Astrocyte (in vitro differentiated cells and primary cell): ENCODE measurements around the gene NACC1.

Experiments used
- CTCF ChIP-seq: IDR thresholded peaks from 2 replicates; pipeline ENCODE4 v1.5.1; 2011; ENCODE audit warnings: low read depth, mild to moderate bottlenecking, inconsistent platforms, low read length, moderate library complexity; ENCODE audit not compliant: insufficient read depth
- EZH2 ChIP-seq: IDR thresholded peaks from 2 replicates; pipeline ENCODE4 v1.6.1; 2012; ENCODE audit warnings: mild to moderate bottlenecking, low read length, inconsistent platforms; ENCODE audit not compliant: insufficient read depth

GRCh38 chr19:13098277-13099072 is 19.6 kb upstream of the NACC1 start:
- TF ChIP-seq CTCF (no peak), EZH2 (no peak)
